Vagina (tissue), 2 donors: ENCODE measurements around the gene UBE2V1.
"Not testable (repeated sequence)": the region's sequence is repeated elsewhere in the genome, so short reads cannot be mapped to it uniquely, and the experiment has no call there.

ENCODE experiments used
- POLR2A ChIP-seq, 2 donors: fragments of 450-650 bp; IDR thresholded peaks; one replicate each; pipeline ENCODE4 v1.6.1; 2017; ENCODE audit warnings: antibody characterized with exemption in 2 of 2, mild to moderate bottlenecking in 2 of 2, moderate library complexity in 2 of 2
- POLR2AphosphoS5 ChIP-seq, 2 donors: sonication (generic); formaldehyde crosslinking; IDR thresholded peaks; one replicate each; pipeline ENCODE4 v1.9.0; 2017; ENCODE audit warnings: antibody characterized with exemption in 2 of 2, mild to moderate bottlenecking in 2 of 2, low read depth in 1 of 2; ENCODE audit not compliant: insufficient read depth in 1 of 2
- TF ChIP-seq, protein P1 (sequence below), 3 experiments: fragments of 450-650 bp in 2 of 3; fragments of 200-600 bp in 1 of 3; sonication (generic) in 1 of 3; IDR thresholded peaks; one replicate each; pipeline ENCODE4 v1.5.1; 2017 to 2019; ENCODE audit warnings: antibody characterized with exemption in 3 of 3, mild to moderate bottlenecking in 2 of 3, moderate library complexity in 2 of 3

DNA sequence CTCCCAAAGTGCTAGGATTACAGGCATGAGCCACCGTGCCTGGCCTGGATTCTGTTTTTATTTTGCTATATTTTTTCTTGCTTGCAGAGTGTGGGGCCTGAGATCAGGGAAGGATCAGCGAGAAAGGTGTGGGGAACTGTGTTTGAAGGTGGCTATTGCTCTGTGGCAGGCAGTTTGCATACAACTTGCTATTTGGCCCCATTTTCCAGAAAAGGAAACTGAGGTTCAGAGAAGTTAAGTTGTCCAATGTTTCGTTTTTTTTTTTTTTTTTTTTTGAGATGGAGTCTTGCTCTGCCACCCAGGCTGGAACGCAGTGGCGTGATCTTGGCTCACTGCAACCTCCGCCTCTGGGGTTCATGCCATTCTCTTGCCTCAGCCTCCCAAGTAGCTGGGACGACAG lies 48.5 kb upstream of the UBE2V1 start:
- TF ChIP-seq, protein P1, sequence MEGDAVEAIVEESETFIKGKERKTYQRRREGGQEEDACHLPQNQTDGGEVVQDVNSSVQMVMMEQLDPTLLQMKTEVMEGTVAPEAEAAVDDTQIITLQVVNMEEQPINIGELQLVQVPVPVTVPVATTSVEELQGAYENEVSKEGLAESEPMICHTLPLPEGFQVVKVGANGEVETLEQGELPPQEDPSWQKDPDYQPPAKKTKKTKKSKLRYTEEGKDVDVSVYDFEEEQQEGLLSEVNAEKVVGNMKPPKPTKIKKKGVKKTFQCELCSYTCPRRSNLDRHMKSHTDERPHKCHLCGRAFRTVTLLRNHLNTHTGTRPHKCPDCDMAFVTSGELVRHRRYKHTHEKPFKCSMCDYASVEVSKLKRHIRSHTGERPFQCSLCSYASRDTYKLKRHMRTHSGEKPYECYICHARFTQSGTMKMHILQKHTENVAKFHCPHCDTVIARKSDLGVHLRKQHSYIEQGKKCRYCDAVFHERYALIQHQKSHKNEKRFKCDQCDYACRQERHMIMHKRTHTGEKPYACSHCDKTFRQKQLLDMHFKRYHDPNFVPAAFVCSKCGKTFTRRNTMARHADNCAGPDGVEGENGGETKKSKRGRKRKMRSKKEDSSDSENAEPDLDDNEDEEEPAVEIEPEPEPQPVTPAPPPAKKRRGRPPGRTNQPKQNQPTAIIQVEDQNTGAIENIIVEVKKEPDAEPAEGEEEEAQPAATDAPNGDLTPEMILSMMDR (IDR thresholded peaks at IDR 0.05): not testable (repeated sequence)
- TF ChIP-seq POLR2A (IDR thresholded peaks at IDR 0.05); POLR2AphosphoS5 (IDR thresholded peaks at IDR 0.05; ENCODE audit: insufficient read depth in 1 of 2, low read depth in 1 of 2): not testable (repeated sequence)
